Fibroblast of pulmonary artery (primary cell): ENCODE measurements around the gene ATN1.

Source experiments
- DNase-seq: peaks from one replicate; pipeline ENCODE4 v3.0.0-alpha.2; 2010; ENCODE audit warnings: low read depth
- H3K4me3 ChIP-seq: replicated peaks from 2 replicates; pipeline ENCODE4 v1.5.1; 2011; ENCODE audit warnings: low read depth, mild to moderate bottlenecking, control low read depth, low read length, moderate library complexity
- TF ChIP-seq, protein P1 (sequence below): IDR thresholded peaks from 2 replicates; pipeline ENCODE4 v1.5.1; 2011; ENCODE audit warnings: mild to moderate bottlenecking, control low read depth, low read length, inconsistent platforms; ENCODE audit errors: missing control alignments

Gene ATN1

DNA sequence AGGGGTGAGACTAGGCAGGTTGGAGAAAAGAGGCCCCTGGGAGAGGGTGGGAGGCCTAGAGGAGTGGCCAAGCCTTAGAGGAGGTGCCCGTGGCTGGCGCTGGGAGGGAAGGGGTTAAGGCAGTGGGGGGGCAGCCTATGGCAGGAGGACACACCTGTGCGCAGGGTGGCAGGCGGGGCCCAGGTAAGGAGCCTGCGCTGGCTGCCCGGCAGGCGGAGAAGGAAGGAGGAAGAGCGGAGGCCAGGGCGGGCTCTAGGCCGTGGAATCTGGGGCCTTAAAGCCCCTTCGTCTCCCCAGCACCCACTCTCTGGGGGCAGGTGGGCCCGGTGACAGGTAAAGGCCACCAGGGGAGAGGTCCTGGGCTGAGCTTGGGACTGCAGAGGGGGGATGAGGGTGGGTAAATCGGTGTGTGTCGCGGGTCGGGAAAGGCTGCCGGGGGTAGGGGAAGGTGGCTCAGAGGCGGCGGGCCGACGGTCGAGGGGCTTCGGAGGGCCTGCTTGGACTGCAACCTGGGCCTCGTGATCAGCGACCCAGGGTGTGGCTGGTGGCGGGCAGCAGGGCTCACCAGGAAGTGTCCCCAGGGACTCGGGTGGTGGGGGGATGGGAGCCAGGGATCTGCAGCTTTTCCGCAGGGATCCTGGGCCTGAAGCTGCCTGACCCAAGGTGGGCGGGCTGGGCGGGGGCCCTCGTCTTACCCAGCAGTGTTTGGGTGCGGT, 35.4 kb downstream of the ATN1 start:
- no peak for DNase-seq
- no peak overlapping the region for H3K4me3 ChIP-seq

DNA sequence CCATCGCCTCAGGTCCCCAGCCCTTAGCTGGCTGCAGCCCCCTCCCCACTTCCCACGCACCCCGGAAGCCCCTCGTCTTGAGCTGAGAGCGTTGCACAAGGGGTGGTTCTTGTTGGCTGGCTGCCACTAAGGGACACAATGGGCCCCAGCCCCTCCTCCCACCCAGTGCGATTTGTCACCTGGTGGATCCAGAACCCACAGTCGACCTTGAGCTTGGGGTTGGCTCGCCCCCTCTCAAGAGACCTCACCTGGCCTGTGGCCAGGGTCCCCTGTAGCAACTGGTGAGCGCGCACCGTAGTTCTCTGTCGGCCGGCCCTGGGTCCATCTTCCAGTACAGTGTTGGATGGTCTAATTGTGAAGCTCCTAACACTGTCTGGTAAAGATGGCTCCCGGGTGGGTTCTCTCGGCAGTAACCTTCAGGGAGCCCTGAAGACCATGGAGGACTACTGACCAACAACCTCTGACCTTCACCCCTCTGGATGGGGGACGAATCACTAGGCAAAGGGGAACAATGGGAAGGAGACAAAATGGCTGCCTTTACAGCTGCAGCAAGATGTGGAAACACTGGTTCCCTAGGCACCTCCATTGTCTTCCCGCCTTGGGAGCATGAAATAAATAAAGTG, 36.1 kb downstream of the ATN1 start:
- TF ChIP-seq, protein P1, sequence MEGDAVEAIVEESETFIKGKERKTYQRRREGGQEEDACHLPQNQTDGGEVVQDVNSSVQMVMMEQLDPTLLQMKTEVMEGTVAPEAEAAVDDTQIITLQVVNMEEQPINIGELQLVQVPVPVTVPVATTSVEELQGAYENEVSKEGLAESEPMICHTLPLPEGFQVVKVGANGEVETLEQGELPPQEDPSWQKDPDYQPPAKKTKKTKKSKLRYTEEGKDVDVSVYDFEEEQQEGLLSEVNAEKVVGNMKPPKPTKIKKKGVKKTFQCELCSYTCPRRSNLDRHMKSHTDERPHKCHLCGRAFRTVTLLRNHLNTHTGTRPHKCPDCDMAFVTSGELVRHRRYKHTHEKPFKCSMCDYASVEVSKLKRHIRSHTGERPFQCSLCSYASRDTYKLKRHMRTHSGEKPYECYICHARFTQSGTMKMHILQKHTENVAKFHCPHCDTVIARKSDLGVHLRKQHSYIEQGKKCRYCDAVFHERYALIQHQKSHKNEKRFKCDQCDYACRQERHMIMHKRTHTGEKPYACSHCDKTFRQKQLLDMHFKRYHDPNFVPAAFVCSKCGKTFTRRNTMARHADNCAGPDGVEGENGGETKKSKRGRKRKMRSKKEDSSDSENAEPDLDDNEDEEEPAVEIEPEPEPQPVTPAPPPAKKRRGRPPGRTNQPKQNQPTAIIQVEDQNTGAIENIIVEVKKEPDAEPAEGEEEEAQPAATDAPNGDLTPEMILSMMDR: no peak
- no peak overlapping the region for H3K4me3 ChIP-seq
- DNase-seq: no peak

More for the DNA sequence above, 35.4 kb downstream of the ATN1 start:
- TF ChIP-seq, protein P1: no peak

DNA sequence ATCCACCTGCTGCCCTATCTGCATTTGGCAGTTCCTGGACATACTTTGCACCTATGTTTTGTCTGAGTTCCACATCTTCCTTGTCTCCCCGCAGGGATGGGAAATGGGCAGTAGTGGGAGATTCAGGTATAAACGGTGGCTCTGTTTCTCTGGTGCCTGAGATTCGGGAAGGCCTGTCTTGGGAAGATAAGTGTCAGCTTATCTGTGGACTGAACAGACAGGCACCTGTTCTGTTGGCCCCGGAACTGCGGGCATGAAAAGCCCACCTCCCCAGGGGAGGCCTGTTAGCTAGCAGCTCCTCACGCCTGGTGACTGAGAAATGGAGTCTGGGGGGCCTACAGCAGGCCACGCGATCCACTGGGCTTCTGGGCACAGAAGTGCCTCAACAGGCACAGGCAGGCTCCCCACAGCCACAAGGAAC, 36.9 kb downstream of the ATN1 start:
- no peak overlapping the region for H3K4me3 ChIP-seq
- no peak for DNase-seq
- TF ChIP-seq, protein P1: no peak

DNA sequence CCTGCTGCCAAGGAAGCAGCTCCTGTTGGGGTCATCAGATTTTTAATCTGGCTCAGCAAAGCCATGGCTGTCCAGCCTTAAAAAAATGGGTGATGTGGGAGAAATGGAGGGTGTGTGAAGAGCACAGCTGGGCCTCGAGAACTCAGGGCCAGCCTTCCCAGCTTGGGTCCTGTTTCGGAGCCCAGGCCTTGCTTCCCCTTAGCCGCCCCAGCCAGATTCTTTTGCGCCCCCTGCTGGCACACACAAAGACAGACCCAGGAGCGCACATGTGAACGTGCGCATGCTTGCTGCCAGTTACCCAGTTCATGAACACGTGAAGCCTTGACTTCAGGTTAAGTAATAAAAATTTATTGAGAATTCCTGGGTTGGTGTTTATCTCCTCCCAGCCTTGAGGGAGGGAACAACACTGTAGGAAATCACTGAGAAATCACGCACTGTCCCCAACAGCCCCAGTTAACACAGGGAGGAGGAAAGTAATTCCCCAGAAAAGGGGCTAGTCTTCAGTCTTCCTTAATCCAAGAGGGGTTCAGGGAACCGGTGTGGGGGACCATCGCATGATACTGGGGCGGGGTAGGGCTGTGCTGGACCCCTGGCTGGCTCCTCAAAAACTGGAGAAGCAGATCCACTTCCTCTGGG, 37.4 kb downstream of the ATN1 start:
- H3K4me3 ChIP-seq: no peak overlapping the region

DNA sequence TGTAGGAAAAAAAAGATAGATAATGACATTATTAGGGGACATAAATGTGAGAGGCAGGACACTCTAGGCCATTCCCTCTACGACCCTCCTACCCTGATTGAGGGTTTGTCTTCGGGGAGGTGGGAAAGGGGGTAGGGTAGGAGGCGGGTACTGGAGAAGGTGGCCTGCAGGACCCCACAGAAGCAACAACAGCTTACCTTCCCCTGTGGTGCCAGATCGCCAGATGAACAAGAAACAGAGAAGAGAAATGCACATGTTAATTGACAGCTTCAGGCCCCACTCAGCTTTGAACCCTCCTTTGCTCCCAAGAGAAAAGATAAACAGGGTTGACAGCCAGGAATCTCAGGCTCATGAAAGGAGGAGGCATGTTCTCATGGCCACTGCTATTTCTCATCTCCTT, 38.0 kb downstream of the ATN1 start:
- TF ChIP-seq, protein P1: no peak
- DNase-seq: no peak
- no peak overlapping the region for H3K4me3 ChIP-seq

More for the DNA sequence above, 37.4 kb downstream of the ATN1 start:
- TF ChIP-seq, protein P1: peak; percentile 80
- DNase-seq: peak; percentile 89

DNA sequence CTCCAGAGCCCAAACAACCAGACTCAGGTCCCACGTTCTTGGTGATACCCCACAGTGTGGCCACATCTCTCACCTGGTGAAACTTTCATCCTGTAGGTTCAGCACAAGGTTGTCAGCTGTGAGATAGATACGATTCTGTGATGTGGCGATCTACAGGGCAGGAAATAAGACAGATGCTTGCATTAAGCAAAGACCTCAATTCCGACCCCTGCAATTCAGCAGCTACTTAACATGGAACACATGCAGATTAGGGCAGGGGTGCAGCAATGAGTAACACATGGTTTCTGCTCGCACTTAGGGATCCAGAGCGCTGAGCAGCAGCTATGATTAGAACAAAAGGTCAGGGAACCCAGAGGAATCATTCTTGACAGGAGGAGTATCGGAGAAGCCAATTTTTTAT, 38.6 kb downstream of the ATN1 start:
- H3K4me3 ChIP-seq: no peak overlapping the region
- TF ChIP-seq, protein P1: no peak
- DNase-seq: no peak
